ENCODE data around the gene CHN2. TPM values are rescaled to one million over a fixed set of nuclear protein-coding genes. Genes with fewer than 3 reads are reported as not detected.

CHN2 gene
- total RNA-seq, 1 donor from 2014 or later, result 0.50 TPM

GRCh38 chr7:29445736-29446135 lies 251.2 kb downstream of the CHN2 start:
- Mint-ChIP-seq H3K9me3 (ENCODE audit: low read depth) (peaks cover 4% of the 10 kb centered on the region), H3K4me3 (ENCODE audit: unreplicated experiment) (no peak overlapping the region), H3K27me3 (ENCODE audit: low read depth) (no peaks in the 10 kb centered on the region), H3K4me1 (ENCODE audit: low read depth) (no peaks in the 10 kb centered on the region), H3K36me3 (ENCODE audit: low read depth) (no peaks in the 10 kb centered on the region), H3K27ac (ENCODE audit: unreplicated experiment) (no peak overlapping the region)
- no peak for TF ChIP-seq CTCF (IDR thresholded peaks at IDR 0.05)
- DNase-seq (ENCODE audit: low spot score), result no peak

GRCh38 chr7:29447828-29448227 lies 253.3 kb downstream of the CHN2 start:
- no peak for TF ChIP-seq CTCF (IDR thresholded peaks at IDR 0.05)
- Mint-ChIP-seq H3K27me3 (ENCODE audit: low read depth) (no peaks in the 10 kb centered on the region), H3K4me3 (ENCODE audit: unreplicated experiment) (no peak overlapping the region), H3K27ac (ENCODE audit: unreplicated experiment) (no peak overlapping the region), H3K4me1 (ENCODE audit: low read depth) (no peaks in the 10 kb centered on the region), H3K9me3 (ENCODE audit: low read depth) (peaks cover 4% of the 10 kb centered on the region), H3K36me3 (ENCODE audit: low read depth) (no peaks in the 10 kb centered on the region)
- no peak for DNase-seq (ENCODE audit: low spot score)

- Mint-ChIP-seq H3K4me3 (ENCODE audit: unreplicated experiment) (no peak overlapping the region), H3K9me3 (ENCODE audit: low read depth) (peaks cover 4% of the 10 kb centered on the region), H3K27me3 (ENCODE audit: low read depth) (no peaks in the 10 kb centered on the region), H3K36me3 (ENCODE audit: low read depth) (no peaks in the 10 kb centered on the region), H3K4me1 (ENCODE audit: low read depth) (no peaks in the 10 kb centered on the region), H3K27ac (ENCODE audit: unreplicated experiment) (no peak overlapping the region)
- DNase-seq (ENCODE audit: low spot score), result no peak
- no peak for TF ChIP-seq CTCF (IDR thresholded peaks at IDR 0.05)
Observed at GRCh38 chr7:29449569-29450260, 255.1 kb downstream of the CHN2 start.

GRCh38 chr7:29453021-29453420 lies 258.4 kb downstream of the CHN2 start:
- H3K9me3 Mint-ChIP-seq (ENCODE audit: low read depth), result peaks cover 4% of the 10 kb centered on the region
- H3K4me1 Mint-ChIP-seq (ENCODE audit: low read depth), result peaks cover 16% of the 10 kb centered on the region
- no peak for DNase-seq (ENCODE audit: low spot score)
- H3K4me3 Mint-ChIP-seq (ENCODE audit: unreplicated experiment), result no peak overlapping the region
- no peaks in the 10 kb centered on the region for H3K27me3 Mint-ChIP-seq (ENCODE audit: low read depth)
- no peak overlapping the region for H3K27ac Mint-ChIP-seq (ENCODE audit: unreplicated experiment)
- no peak for TF ChIP-seq CTCF (IDR thresholded peaks at IDR 0.05)
- H3K36me3 Mint-ChIP-seq (ENCODE audit: low read depth), result no peaks in the 10 kb centered on the region

- H3K27me3 Mint-ChIP-seq (ENCODE audit: low read depth), result no peaks in the 10 kb centered on the region
Observed at GRCh38 chr7:29454464-29454863, 259.9 kb downstream of the CHN2 start.

More at GRCh38 chr7:29454464-29454863, 259.9 kb downstream of the CHN2 start:
- H3K4me3 Mint-ChIP-seq (ENCODE audit: unreplicated experiment), result no peak overlapping the region
- no peak for DNase-seq (ENCODE audit: low spot score)
- TF ChIP-seq CTCF (IDR thresholded peaks at IDR 0.05), result no peak
- peaks cover 4% of the 10 kb centered on the region for H3K9me3 Mint-ChIP-seq (ENCODE audit: low read depth)
- H3K27ac Mint-ChIP-seq (ENCODE audit: unreplicated experiment), result no peak overlapping the region
- no peaks in the 10 kb centered on the region for H3K36me3 Mint-ChIP-seq (ENCODE audit: low read depth)
- H3K4me1 Mint-ChIP-seq (ENCODE audit: low read depth), result peaks cover 29% of the 10 kb centered on the region
